Activated CD4-positive, alpha-beta T cell treated with anti-CD3 and anti-CD28 coated beads for 1 hour (primary cell): Measurements from ENCODE around the gene TMEM101.
"Not testable (repeated sequence)": the region's sequence is repeated elsewhere in the genome, so short reads cannot be mapped to it uniquely, and the experiment has no call there.

Experiments used
- DNase-seq: peaks from one replicate; pipeline ENCODE4 v3.0.0-alpha.2; 2020

Gene TMEM101

GRCh38 chr17:43999024-43999423 lies 15.7 kb downstream of the TMEM101 start:
- DNase-seq = no peak

GRCh38 chr17:43998552-43998951 lies 16.2 kb downstream of the TMEM101 start:
- DNase-seq = no peak

DNA sequence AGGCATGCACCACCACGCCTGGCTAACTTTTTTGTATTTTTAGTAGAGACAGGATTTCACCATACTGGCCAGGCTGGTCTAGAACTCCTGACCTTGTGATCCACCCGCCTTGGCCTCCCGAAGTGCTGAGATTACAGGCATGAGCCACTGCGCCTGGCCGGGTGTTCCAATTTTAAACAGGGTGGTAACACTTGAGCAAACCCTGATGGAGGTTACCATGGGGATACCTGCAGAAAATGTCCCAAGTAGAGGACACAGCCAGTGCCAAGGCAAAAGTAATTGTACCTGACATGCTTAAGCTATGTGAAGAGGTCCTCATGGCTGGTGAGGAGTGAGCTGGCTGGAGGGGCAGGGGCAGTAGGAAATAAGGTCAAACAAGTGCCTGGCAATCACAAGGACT lies 17.6 kb downstream of the TMEM101 start:
- not testable (repeated sequence) for DNase-seq

DNA sequence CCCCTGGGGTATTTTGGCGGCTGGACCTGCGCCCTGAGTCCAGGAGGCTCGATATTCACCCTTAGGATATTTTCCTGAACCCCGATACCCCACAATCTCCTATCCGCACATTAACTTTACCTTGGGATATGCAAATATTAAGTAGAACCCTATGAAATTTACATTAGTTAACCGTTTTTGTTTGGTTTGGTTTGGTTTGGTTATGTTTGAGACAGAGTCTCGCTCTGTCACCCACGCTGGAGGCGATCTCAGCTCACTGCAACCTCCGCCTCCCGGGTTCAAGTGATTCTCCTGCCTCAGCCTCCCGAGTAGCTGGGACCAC lies 19.7 kb downstream of the TMEM101 start:
- DNase-seq = no peak

DNA sequence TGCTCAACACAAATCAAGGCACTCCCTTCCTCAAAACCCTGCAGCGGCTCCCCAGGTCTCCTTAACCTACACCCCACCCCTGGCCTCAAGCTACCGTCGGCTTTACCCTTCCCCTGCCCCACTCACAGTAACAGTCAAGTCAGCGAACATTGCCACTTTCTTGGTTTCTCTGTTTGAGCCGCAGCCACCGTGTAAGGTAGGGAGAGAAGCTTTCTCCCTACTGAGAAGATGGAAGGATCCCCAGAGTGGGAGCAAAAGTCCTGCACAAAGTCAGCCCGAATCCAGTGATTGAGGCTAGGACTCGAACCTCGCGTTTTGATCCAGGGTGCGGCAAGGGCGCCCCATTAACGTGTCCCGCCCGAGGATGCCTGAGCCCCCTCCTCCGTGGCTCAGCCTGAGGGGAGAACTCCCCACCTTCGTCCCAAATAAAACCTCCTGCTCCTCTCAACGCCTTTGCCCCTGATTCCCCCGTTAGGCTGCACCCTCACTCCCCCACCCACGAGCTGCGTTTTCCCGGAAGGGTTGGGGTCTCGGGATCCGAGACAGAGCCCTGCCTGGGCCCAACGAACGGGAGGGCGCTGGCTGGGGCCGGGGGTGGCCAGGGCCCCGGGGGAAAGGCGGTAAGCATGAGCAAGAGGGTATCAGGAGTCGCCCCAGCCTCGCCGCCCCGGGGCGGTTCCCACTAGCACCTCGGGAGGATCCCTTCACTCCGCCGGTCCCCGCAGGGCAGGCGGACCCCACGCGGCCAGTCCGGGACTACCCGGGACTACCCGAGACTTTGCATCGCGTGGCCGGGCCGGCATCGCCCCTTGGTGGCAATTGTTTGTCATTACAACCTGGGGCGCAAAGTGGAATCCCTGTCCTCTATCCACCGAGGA lies 20.3 kb downstream of the TMEM101 start:
- peak; percentile 59 for DNase-seq

- DNase-seq = no peak
These were observed 22.1 kb downstream of the TMEM101 start for GRCh38 chr17:43992641-43993040.

- no peak for DNase-seq
These were observed 26.5 kb downstream of the TMEM101 start for GRCh38 chr17:43988301-43988700.

GRCh38 chr17:43987131-43988021 lies 27.4 kb downstream of the TMEM101 start:
- DNase-seq = no peak

DNA sequence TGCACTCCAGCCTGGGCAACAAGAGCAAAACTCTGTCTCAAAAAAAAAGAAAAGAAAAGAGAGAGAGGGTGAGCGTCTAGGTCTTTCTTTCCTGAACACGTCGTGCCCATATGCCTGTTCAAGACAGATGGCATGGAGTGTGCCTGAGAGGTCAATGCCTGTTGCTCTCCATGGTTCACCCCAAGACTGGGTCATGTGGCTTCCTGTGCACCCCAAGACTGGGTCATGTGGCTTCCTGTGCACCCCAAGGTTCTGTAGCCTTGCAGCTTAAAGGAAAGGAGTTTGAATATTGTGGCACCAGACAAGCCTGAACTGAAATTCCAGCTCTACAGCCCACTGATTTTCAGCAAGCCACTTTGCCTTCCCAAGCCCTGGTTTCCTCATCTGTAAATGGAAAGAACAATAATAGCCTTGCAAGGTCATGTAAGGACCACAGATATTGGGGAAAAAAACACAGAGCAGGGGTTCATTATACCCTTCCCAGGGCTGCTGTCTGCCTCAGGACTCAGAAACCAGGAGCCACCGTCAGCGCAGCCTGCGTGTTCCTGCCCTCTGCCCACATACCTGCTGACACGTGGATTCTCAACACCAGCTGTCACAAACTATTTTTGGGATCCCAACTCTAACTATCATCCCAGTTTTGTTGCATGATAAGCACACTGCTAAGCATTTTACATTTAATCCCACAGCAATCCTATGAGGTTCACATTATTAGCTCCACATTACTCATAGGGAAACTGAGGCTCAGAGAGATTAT lies 28.4 kb downstream of the TMEM101 start:
- DNase-seq = no peak

DNA sequence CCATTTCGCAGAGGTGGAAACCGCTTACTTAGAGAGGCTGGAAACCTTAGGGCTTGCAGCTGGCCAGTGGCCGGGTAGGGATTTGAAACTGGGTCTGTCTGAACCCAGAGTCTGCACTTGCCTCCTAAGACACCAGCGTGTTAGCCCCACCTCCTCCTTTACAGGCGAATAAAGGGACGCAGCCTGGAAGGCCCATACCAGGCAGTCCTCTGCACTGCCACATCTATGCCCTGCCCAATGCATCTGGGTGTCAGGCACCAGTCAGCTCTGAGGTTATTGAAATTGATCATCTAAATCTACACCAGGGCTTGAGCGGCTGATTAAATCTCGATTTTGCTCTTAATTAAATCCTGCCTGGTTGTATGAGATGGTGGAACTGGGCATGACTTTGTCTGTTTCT lies 30.2 kb downstream of the TMEM101 start:
- no peak for DNase-seq

- DNase-seq = no peak
These were observed 31.0 kb downstream of the TMEM101 start for GRCh38 chr17:43983515-43984411.

GRCh38 chr17:43983196-43983514 lies 31.6 kb downstream of the TMEM101 start:
- no peak for DNase-seq

DNA sequence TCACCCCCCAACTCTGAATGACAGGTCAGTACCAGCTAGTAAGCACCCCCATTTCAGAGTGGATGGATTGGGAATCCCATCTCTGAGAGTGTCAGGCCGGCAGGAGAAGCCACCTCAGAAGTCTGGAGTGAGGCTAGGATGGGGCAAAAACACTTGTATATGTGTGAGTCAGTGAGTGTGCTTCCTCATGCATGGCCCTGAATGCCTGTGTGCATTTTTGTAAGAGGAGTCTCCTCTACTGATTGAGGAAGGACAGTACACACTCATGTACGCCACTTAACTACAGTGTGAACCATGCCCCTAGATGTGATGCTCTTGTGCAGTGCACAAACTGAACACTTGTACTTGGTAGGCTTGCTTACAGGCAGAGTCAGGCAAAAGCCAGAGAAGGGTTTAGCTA lies 32.6 kb downstream of the TMEM101 start:
- DNase-seq = no peak

DNA sequence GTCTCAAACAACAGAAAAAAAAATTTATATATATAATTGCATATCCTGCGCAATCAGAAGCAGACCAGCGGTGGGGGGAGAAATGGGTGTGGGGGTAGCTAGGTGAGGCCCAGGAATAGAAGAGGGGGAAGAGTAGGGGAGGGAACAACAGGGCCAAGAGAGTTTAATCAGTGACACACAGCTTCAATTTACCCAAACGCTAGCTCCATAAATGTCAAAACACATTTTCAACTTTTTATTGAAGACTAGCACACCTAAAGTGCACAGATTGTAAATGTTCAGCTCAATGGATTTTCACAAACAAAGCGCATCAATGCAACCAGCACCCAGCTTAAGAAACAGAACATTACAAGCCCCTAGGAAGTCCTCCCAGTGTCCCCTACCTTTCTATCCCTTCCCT lies 35.1 kb downstream of the TMEM101 start:
- no peak for DNase-seq

DNA sequence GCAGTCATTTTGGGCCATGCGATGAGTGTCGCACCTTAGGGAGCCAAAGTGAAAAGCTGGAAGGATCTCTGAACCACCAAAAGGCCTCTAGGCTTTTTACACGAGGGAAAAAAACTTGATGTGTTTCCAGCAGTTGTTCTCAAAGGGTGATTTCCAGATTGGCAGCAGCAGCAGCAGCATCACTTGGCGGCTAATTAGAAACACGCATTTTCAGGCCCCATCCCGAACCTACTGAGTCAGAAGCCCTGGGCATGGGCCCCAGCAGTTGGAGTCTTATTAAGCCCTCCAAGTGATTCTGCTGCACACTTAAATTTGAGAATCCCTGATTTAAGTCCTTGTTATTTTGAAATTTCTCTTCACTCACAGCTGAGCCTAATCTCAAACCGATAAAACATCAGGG lies 35.8 kb downstream of the TMEM101 start:
- DNase-seq = no peak

GRCh38 chr17:43978078-43978477 lies 36.7 kb downstream of the TMEM101 start:
- no peak for DNase-seq

GRCh38 chr17:43976963-43977837 lies 37.6 kb downstream of the TMEM101 start:
- DNase-seq = no peak

DNA sequence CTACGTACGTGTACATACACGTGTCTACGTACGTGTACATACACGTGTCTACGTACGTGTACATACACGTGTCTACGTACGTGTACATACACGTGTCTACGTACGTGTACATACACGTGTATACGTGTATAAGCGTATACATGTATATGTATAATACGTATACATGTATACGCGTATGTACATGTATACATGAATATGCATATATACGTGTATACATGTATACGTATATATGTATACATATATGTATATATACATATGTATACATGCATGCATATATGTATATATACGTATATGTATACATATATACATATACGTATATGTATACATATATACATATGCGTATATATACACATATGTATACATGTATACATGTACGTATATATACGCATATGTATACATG lies 38.9 kb downstream of the TMEM101 start:
- DNase-seq = no peak

DNA sequence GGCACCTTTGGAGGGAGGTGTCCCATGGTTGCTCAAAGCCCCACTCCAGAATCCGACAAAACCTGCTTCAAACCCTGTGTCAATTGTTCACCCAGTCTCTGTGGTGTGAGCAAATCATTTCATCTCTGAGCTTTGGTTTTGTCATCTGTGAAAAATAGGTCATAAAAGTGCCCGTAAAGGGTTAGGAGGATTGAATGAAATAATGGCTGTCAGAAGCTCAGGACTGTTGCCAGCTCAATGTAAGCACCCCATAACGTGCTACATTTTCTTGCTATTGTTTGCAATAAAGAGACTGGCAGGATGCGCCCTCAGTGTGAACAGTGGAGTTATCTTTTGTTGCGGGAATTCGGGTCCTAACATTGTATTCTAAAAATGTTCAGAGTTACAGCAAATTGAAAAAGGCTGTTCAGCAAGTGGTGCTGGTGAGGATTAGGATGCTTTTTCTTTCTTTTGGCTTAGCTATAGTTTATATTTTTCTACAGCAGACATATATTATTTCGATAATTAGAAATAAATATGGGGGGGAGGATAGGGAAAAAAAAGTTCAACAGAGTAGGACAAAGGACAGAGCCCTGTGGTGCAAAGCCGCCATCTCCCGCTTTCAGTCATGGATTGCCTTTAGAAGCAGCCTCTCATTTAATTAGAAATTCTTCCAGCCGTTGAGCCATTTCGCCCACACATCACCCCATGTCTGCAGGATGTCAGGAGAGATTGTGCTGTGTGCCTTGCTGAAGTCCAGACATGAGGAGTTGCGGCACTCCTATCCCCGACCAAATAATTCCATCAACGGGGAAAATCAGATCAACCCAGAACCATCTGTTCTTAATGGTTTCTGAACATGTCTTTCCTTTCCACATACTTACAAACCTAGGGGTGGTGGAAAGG lies 40.1 kb downstream of the TMEM101 start:
- DNase-seq = no peak
